ENCODE measurements around the gene CAPN5. TPM values are rescaled to one million over a fixed set of nuclear protein-coding genes. Genes with fewer than 3 reads are reported as not detected.
A peak's percentile ranks its signal among the peaks of the same experiment; 100 is the strongest.

Gene CAPN5
- total RNA-seq, 1 experiment from 2014 or later = 27.4 TPM

- H3K36me3 Mint-ChIP-seq = no peaks in the 10 kb centered on the region
- ChIA-PET POLR2A (interaction anchor here (0.9 to 1.0 kb wide), 2 partner anchors 24 to 43 kb away, joined by 3 to 5 read pairs; partner anchors contain the start of gene CAPN5), CTCF (interaction anchor here (0.7 to 3.9 kb wide), 54 partner anchors 8 to 458 kb away, joined by 3 to 126 read pairs (median 6); partner anchors contain the start of genes CAPN5 and MYO7A)
- H3K27me3 Mint-ChIP-seq (ENCODE audit: low read depth) = no peaks in the 10 kb centered on the region
- DNase-seq (ENCODE audit: low spot score) = no peak
- H3K9me3 Mint-ChIP-seq = no peaks in the 10 kb centered on the region
- peaks cover 7% of the 10 kb centered on the region for H3K4me1 Mint-ChIP-seq
- ATAC-seq = peak; percentile 48
- no peak overlapping the region for H3K4me3 Mint-ChIP-seq
- H3K27ac Mint-ChIP-seq = peak overlapping the region; percentile 86; the same call in 1 of the 2 replicates
- TF ChIP-seq AR (CRISPR knock-in tag; IDR thresholded peaks at IDR 0.05) (no peak), CREM (CRISPR knock-in tag; IDR thresholded peaks at IDR 0.05) (no peak), ZNF512 (CRISPR knock-in tag; IDR thresholded peaks at IDR 0.05; ENCODE audit: borderline replicate concordance) (no peak), GABPB1 (CRISPR knock-in tag; IDR thresholded peaks at IDR 0.05) (no peak), ATF3 (CRISPR knock-in tag; conservative IDR thresholded peaks at IDR 0.05) (no peak), ZNF281 (CRISPR knock-in tag; IDR thresholded peaks at IDR 0.05) (no peak), EMX1 (CRISPR knock-in tag; IDR thresholded peaks at IDR 0.05) (no peak), RORB (CRISPR knock-in tag; IDR thresholded peaks at IDR 0.05) (no peak), GTF2I (CRISPR knock-in tag; conservative IDR thresholded peaks at IDR 0.05) (no peak), MXD4 (CRISPR knock-in tag; IDR thresholded peaks at IDR 0.05; ENCODE audit: borderline replicate concordance) (no peak), ZNF671 (CRISPR knock-in tag; IDR thresholded peaks at IDR 0.05) (no peak), ESRRA (CRISPR knock-in tag; IDR thresholded peaks at IDR 0.05; ENCODE audit: borderline replicate concordance) (no peak), NFE2L1 (CRISPR knock-in tag; IDR thresholded peaks at IDR 0.05) (no peak), ZNF425 (CRISPR knock-in tag; conservative IDR thresholded peaks at IDR 0.05) (no peak), CREB1 (CRISPR knock-in tag; IDR thresholded peaks at IDR 0.05) (no peak)
- TF ChIP-seq, protein P1, sequence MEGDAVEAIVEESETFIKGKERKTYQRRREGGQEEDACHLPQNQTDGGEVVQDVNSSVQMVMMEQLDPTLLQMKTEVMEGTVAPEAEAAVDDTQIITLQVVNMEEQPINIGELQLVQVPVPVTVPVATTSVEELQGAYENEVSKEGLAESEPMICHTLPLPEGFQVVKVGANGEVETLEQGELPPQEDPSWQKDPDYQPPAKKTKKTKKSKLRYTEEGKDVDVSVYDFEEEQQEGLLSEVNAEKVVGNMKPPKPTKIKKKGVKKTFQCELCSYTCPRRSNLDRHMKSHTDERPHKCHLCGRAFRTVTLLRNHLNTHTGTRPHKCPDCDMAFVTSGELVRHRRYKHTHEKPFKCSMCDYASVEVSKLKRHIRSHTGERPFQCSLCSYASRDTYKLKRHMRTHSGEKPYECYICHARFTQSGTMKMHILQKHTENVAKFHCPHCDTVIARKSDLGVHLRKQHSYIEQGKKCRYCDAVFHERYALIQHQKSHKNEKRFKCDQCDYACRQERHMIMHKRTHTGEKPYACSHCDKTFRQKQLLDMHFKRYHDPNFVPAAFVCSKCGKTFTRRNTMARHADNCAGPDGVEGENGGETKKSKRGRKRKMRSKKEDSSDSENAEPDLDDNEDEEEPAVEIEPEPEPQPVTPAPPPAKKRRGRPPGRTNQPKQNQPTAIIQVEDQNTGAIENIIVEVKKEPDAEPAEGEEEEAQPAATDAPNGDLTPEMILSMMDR (IDR thresholded peaks at IDR 0.05) = no peak
- TF ChIP-seq, protein P2, sequence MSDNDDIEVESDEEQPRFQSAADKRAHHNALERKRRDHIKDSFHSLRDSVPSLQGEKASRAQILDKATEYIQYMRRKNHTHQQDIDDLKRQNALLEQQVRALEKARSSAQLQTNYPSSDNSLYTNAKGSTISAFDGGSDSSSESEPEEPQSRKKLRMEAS (CRISPR knock-in tag; IDR thresholded peaks at IDR 0.05) = no peak
These were observed 23.8 kb downstream of the CAPN5 start for GRCh38 chr11:77090373-77091111.
